ENCODE measurements around the gene ADCY10.

GRCh38 chr1:167881069-167881468 lies 32.9 kb downstream of the ADCY10 start:
- TF ChIP-seq CTCF (IDR thresholded peaks at IDR 0.05 in 4 of 5, conservative IDR thresholded peaks at IDR 0.05 in 1 of 5) (no peak), POLR2A (IDR thresholded peaks at IDR 0.05) (no peak)

Measured in gastrocnemius medialis (tissue), 4 donors.